GM23338 (cell line): ENCODE results near the gene OR2W3. TPM values are rescaled to one million over a fixed set of nuclear protein-coding genes. Genes with fewer than 3 reads are reported as not detected.

Experiments used
- ATAC-seq: fragments of 200-7000 bp; cut with Tn5 transposase; 3 replicates; pipeline ENCODE4 v1.9.1; 2020
- DNase-seq: peaks from one replicate; pipeline ENCODE4 v3.0.0-alpha.2; 2015; ENCODE audit warnings: low spot score
- H2AFZ ChIP-seq: fragments of 200-600 bp; sonication (generic); 2 replicates; pipeline ENCODE4 v1.8.0; 2016; ENCODE audit warnings: antibody characterized with exemption, mild to moderate bottlenecking, moderate library complexity
- H3F3A ChIP-seq: fragments of 200-600 bp; sonication (generic); replicated peaks from 2 replicates; pipeline ENCODE4 v1.8.0; 2017; ENCODE audit warnings: antibody characterized with exemption, mixed run types, low read depth
- H3K27ac ChIP-seq: fragments of 200-600 bp; sonication (generic); 2 replicates; pipeline ENCODE4 v1.6.1; 2016; ENCODE audit warnings: low read depth
- H3K27me3 ChIP-seq: fragments of 200-600 bp; sonication (generic); 2 replicates; pipeline ENCODE4 v1.8.0; 2016; ENCODE audit warnings: mild to moderate bottlenecking, mixed run types, moderate library complexity; ENCODE audit not compliant: insufficient read depth
- H3K36me3 ChIP-seq: fragments of 200-600 bp; sonication (generic); 2 replicates; pipeline ENCODE4 v1.8.0; 2016; ENCODE audit warnings: mild to moderate bottlenecking; ENCODE audit not compliant: insufficient read depth
- H3K4me1 ChIP-seq: fragments of 200-600 bp; sonication (generic); 2 replicates; pipeline ENCODE4 v1.8.0; 2016; ENCODE audit warnings: mild to moderate bottlenecking, moderate library complexity; ENCODE audit not compliant: insufficient read depth
- H3K4me2 ChIP-seq: fragments of 200-600 bp; sonication (generic); 2 replicates; pipeline ENCODE4 v1.7.1; 2017; ENCODE audit warnings: mixed run types
- H3K4me3 ChIP-seq: fragments of 200-600 bp; sonication (generic); 2 replicates; pipeline ENCODE4 v1.6.1; 2016; ENCODE audit warnings: mixed run types
- H3K79me2 ChIP-seq: fragments of 200-600 bp; sonication (generic); replicated peaks from 2 replicates; pipeline ENCODE4 v1.8.0; 2017; ENCODE audit warnings: mild to moderate bottlenecking; ENCODE audit not compliant: insufficient read depth
- H3K9me2 ChIP-seq: fragments of 200-600 bp; sonication (generic); 2 replicates; pipeline ENCODE4 v1.8.0; 2017; ENCODE audit not compliant: insufficient read depth
- H4K20me1 ChIP-seq: fragments of 200-600 bp; sonication (generic); replicated peaks from 2 replicates; pipeline ENCODE4 v1.8.0; 2017; ENCODE audit warnings: mild to moderate bottlenecking; ENCODE audit not compliant: insufficient read depth
- H3K27ac Mint-ChIP-seq: 2 replicates; pipeline ENCODE4 v1.8.0; 2020; ENCODE audit warnings: inconsistent platforms, mild to moderate bottlenecking, moderate library complexity, mixed read lengths
- H3K27me3 Mint-ChIP-seq: 3 replicates; pipeline ENCODE4 v1.8.0; 2022; ENCODE audit warnings: low read depth, mild to moderate bottlenecking, moderate library complexity, mixed read lengths, inconsistent platforms; ENCODE audit not compliant: insufficient read depth, poor library complexity
- H3K36me3 Mint-ChIP-seq: 3 replicates; pipeline ENCODE4 v1.8.0; 2021; ENCODE audit warnings: low read depth, mild to moderate bottlenecking, inconsistent platforms, moderate library complexity, mixed read lengths
- H3K4me1 Mint-ChIP-seq: 3 replicates; pipeline ENCODE4 v1.8.0; 2020; ENCODE audit warnings: mild to moderate bottlenecking, inconsistent platforms, mixed read lengths
- H3K4me3 Mint-ChIP-seq: 3 replicates; pipeline ENCODE4 v1.8.0; 2021; ENCODE audit warnings: moderate library complexity, mild to moderate bottlenecking, inconsistent platforms, mixed read lengths
- H3K9me3 Mint-ChIP-seq: 3 replicates; pipeline ENCODE4 v1.8.0; 2020; ENCODE audit warnings: moderate library complexity, mild to moderate bottlenecking, inconsistent platforms, mixed read lengths
- CREB1 ChIP-seq: fragments of 250-450 bp; sonication (Bioruptor Pico); IDR thresholded peaks from 2 replicates; pipeline ENCODE4 v1.5.0; 2020; ENCODE audit warnings: low read depth, mild to moderate bottlenecking, moderate library complexity
- ETS1 ChIP-seq: IDR thresholded peaks from 2 replicates; pipeline ENCODE4 v1.6.1; 2016; ENCODE audit warnings: antibody characterized with exemption
- EZH2phosphoT487 ChIP-seq: fragments of 200-600 bp; sonication (generic); IDR thresholded peaks from one replicate; pipeline ENCODE4 v1.8.1; 2018; ENCODE audit warnings: antibody characterized with exemption; ENCODE audit not compliant: unreplicated experiment
- REST ChIP-seq: IDR thresholded peaks from one replicate; pipeline ENCODE4 v1.6.1; 2018; ENCODE audit warnings: antibody characterized with exemption; ENCODE audit not compliant: unreplicated experiment
- STAT1 ChIP-seq: IDR thresholded peaks from one replicate; pipeline ENCODE4 v1.6.1; 2016; ENCODE audit warnings: antibody characterized with exemption; ENCODE audit not compliant: unreplicated experiment
- ZNF114 ChIP-seq: fragments of 250-450 bp; sonication (Bioruptor Pico); IDR thresholded peaks from 2 replicates; pipeline ENCODE4 v1.5.0; 2020; ENCODE audit warnings: mild to moderate bottlenecking, moderate library complexity
- ZNF462 ChIP-seq: fragments of 250-450 bp; sonication (Bioruptor Pico); IDR thresholded peaks from 2 replicates; pipeline ENCODE4 v1.5.0; 2020; ENCODE audit warnings: mild to moderate bottlenecking, moderate library complexity
- polyA plus RNA-seq: library from polyadenylated mRNA; unstranded; fragments of >200 nt; fragmentation: Nextera tagmentation; extraction: Ambion mirVana; gene quantifications from 2 replicates; pipeline ENCODE4 v1.2.1, GENCODE V29; 2016
- total RNA-seq: library from RNA; depleted of rRNA; stranded (reverse); fragments of >200 nt; shearing (Covaris generic); gene quantifications from 2 replicates; pipeline ENCODE4 v1.2.3, GENCODE V29; 2014
- TF ChIP-seq, protein P1 (sequence below), 2 experiments: fragments of 200-600 bp in 1 of 2; sonication (generic) in 1 of 2; conservative IDR thresholded peaks; 2 replicates each; pipeline versions ENCODE4 v1.5.1 to v1.6.1; 2016 to 2017; ENCODE audit warnings: antibody characterized with exemption in 2 of 2, low read depth in 2 of 2, mild to moderate bottlenecking in 2 of 2, moderate library complexity in 1 of 2

Gene OR2W3
- total and polyA plus RNA-seq, 2 experiments from 2014 or later = 0.45 TPM; not detected in 1

DNA sequence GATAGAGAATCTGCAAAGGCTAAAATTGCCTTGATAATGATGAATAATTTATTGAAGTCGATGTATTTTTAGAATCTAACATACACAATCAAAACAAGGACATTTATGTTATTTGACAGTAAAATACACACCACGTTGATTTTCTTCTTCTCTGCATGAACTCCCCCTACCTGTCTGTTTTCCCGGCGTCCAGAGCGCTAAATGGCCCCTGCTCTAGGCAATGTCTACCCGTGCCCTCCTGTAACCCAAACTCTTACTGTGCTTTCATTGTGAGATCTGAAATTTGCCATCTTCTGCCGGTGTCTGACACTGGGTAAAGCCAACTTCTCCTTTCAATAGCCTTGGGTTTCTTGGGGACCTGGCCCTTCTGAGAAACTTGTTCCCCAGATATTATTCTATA lies 47.0 kb upstream of the OR2W3 start:
- Histone ChIP-seq H3K4me3 (no peak overlapping the region), H2AFZ (no peak overlapping the region), H3K9me2 (no peaks in the 10 kb centered on the region), H4K20me1 (no peaks in the 10 kb centered on the region), H3K27ac (no peak overlapping the region), H3K79me2 (no peaks in the 10 kb centered on the region), H3K4me1 (peaks cover 20% of the 10 kb centered on the region), H3F3A (no peaks in the 10 kb centered on the region), H3K4me2 (no peak overlapping the region), H3K36me3 (no peaks in the 10 kb centered on the region), H3K27me3 (no peaks in the 10 kb centered on the region)
- Mint-ChIP-seq H3K4me3 (no peak overlapping the region), H3K4me1 (peaks cover 2% of the 10 kb centered on the region; the same call in 1 of the 3 replicates), H3K9me3 (peaks cover 49% of the 10 kb centered on the region), H3K36me3 (peaks cover 5% of the 10 kb centered on the region; the same call in 1 of the 3 replicates), H3K27me3 (no peaks in the 10 kb centered on the region), H3K27ac (no peak overlapping the region)
- TF ChIP-seq REST = no peak
- no peak for TF ChIP-seq ZNF462 (CRISPR knock-in tag)
- TF ChIP-seq ZNF114 = no peak
- TF ChIP-seq, protein P1, sequence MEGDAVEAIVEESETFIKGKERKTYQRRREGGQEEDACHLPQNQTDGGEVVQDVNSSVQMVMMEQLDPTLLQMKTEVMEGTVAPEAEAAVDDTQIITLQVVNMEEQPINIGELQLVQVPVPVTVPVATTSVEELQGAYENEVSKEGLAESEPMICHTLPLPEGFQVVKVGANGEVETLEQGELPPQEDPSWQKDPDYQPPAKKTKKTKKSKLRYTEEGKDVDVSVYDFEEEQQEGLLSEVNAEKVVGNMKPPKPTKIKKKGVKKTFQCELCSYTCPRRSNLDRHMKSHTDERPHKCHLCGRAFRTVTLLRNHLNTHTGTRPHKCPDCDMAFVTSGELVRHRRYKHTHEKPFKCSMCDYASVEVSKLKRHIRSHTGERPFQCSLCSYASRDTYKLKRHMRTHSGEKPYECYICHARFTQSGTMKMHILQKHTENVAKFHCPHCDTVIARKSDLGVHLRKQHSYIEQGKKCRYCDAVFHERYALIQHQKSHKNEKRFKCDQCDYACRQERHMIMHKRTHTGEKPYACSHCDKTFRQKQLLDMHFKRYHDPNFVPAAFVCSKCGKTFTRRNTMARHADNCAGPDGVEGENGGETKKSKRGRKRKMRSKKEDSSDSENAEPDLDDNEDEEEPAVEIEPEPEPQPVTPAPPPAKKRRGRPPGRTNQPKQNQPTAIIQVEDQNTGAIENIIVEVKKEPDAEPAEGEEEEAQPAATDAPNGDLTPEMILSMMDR (conservative IDR thresholded peaks at IDR 0.05; ENCODE audit: low read depth in 2 of 2) = no peak
- no peak for TF ChIP-seq EZH2phosphoT487
- TF ChIP-seq STAT1 = no peak
- no peak for TF ChIP-seq ETS1
- TF ChIP-seq CREB1 (CRISPR knock-in tag) = no peak
- ATAC-seq (no peak), DNase-seq (no peak)
